GM12874 (cell line): ENCODE data around the gene PDZRN4.

Experiments
- TF ChIP-seq, protein P1 (sequence below): IDR thresholded peaks from 2 replicates; pipeline ENCODE4 v1.5.1; 2011; ENCODE audit warnings: low read depth, mild to moderate bottlenecking, control low read depth, low read length, moderate library complexity; ENCODE audit not compliant: insufficient read depth

Gene PDZRN4

DNA sequence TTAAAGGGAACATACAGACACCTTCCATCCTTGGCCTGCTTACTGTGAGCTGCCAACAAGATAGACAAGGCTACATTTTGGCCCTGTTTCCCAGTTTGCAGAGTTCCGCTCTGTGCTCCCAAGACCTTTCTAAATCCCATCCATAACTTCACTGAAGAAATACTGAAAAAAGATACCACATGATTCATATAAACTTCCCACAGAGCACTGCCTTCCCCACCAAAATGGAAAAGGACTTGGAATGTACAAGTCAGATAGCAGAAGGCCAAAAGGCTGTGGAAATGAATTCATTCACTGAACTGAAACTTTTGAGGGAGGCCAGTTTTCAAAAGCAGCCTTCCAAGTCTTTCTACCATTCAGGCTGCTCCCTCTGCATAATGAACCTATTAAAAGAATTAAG is 29.6 kb downstream of the PDZRN4 start:
- TF ChIP-seq, protein P1, sequence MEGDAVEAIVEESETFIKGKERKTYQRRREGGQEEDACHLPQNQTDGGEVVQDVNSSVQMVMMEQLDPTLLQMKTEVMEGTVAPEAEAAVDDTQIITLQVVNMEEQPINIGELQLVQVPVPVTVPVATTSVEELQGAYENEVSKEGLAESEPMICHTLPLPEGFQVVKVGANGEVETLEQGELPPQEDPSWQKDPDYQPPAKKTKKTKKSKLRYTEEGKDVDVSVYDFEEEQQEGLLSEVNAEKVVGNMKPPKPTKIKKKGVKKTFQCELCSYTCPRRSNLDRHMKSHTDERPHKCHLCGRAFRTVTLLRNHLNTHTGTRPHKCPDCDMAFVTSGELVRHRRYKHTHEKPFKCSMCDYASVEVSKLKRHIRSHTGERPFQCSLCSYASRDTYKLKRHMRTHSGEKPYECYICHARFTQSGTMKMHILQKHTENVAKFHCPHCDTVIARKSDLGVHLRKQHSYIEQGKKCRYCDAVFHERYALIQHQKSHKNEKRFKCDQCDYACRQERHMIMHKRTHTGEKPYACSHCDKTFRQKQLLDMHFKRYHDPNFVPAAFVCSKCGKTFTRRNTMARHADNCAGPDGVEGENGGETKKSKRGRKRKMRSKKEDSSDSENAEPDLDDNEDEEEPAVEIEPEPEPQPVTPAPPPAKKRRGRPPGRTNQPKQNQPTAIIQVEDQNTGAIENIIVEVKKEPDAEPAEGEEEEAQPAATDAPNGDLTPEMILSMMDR: no peak

DNA sequence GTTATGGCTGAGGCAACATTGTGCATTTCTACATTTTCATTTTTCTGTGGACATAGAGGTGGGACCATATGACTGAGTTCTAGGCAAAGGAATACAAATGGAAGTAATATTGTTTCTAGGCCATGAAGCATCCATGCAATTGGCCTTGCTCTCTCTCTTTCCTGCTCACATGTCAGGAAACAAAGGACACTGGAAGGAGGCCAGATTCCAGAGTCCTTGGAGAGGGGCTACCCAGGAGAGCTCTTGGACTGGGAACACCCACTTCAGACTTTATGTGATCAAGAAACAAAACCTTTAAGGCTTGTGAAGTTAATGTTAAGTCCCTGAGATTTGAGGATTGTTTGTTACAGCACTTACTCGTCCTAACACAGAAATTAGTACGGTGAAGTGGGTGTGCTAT is 32.8 kb downstream of the PDZRN4 start:
- TF ChIP-seq, protein P1: no peak

DNA sequence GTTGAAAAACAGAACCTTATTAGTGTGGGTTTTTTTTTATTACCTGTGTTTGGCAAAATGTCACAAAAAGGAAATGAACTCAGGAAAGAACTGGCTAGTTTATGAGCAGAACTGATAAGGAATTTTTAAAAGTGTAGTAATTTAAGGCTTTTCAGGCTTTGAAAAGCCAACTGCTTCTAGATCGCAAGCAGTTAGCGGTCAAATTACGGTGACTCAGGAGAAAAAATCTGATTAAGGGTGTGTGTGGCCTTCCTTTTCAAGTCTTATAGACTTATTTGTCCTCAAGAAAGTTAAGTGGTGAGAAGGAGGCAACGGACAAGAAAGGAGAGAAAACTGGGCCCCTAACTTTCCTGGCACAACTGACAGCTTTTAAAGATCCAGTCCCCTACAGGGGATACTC is 33.4 kb downstream of the PDZRN4 start:
- TF ChIP-seq, protein P1: no peak

DNA sequence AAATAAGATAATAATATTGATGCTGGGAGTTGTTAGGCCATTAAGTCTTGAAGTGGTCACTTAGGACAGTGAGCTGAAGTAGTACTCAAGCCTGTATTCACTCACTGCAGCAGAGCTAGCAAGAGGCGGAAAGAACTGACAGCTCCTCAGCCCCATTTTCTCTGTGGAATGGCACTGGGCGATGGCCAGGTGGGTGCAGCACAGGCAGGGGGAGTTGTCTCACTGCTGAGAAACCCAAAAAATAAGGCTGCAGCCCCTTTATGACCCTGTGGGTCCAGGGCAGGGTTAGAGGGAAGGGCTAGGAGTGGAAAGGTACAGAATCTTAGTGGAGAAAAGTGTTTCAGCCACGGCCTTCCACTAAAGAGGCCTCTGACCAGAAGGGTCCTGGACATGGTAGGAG is 35.5 kb downstream of the PDZRN4 start:
- TF ChIP-seq, protein P1: no peak

DNA sequence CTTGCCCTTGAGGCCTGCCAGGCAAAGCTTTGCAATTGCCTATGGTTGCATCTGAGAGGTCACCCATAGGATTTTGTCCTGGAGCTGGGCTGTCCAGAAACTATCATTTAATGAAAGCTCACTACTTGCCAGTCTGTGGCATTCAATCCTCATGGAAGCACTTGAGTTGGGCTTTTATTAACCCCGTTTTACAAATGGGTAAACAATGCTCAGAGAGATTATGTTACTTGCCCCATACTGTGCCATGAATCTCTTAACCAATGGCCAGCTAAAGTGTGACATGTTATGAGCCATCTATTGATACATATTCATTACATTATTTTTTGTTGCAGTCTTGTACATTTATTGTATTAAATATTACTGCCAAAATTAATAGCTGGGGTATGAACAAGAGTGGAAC is 35.9 kb downstream of the PDZRN4 start:
- TF ChIP-seq, protein P1: no peak

DNA sequence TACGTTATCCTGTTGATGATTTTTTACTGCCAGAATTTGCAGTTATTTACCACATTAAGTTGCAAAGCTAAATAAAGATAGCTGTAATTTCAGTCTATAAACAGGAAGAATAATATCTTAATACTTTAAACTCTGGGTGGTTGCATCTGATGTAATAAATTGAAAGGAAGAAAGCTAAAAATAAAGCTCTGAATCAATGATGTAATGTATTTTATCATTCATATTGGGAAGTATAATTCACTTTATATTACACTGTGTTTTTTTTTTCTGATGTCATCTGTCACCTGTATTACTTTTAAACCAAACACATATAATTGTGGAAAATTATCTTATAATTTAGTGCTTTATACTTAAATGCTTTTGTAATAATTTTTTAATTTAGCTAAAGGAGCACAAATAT is 37.1 kb downstream of the PDZRN4 start:
- TF ChIP-seq, protein P1: no peak

DNA sequence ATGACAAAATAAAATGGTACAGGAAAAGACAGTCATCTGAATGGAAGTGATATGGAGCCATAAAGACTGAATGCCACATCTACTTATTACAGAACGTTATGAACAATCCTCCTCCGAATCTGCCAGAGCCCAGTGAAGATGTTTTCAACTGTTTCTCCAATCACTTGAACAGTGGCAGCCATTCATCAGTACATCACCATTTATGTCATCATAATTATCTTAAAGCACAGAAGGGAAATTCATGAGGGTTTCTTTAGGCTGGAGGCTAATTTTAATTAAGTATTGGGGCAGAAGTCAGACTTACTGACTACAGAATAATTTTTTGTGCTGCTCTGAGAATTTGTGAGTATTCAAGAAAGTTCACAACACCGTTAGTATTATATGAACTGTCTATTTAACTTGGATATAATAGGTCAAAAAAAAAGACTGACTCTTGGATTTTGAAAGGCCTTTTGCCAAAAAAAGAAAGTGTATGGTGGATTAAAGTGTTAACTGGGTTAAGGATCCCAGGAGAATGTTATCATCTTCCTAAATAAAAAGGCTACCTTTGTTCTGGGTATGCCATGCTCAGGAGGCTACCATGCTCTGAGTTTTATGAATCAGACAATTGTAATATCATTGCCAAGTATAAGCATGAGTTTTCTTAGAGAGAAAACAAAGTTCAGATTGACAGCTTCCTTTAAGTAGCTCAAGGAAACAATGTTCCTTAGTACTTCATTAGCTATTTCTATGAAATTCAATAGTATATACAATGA is 40.1 kb downstream of the PDZRN4 start:
- TF ChIP-seq, protein P1: no peak
